ENCODE data around the gene PPIL1.
"Not testable (repeated sequence)": the region's sequence is repeated elsewhere in the genome, so short reads cannot be mapped to it uniquely, and the experiment has no call there.

The PPIL1 gene

DNA sequence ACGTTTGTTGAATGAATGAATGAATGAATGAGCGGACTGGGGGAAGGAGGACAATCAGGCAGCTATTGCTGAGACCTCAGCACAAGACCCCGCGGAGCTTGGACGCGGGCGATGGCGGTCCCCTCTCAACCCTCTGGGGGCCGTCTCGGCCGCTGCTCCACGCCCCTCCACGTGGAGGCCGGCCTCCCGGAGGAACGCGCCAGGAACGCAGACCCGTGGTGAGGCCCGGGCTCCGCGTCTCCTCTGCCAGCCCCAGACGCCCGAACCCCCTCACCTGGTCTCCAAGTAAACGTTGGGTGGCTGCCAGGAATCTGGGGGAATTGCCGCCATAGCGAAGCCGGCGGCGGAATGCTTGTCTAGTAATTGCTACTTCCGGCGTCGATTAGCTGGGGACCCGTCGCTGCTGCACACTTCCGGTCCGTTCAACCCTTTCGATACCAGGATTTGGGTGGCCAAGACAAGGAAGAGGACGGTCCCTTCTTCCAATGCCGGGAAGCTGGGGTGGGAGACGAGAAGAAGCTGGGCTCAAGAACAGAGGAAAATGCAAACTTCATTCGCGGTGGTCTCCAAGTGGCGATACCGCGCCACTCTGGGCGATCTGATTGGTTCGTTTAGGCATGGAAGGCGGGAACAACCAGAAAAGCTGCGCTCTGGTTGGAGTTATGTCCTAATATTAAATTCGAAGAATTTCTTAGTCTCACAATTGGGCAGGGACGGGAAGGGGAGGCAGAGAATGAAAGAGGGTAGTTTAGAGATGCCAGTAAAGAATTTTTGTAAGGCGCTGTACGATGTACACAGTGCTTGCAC is at the start of gene PPIL1:
Gene PPIL1 (minus strand): TSS at position 361 of the 807 bp plus-strand sequence. CDS start 31 bp downstream, at position 330.
- peak; percentile 76 for DNase-seq

DNA sequence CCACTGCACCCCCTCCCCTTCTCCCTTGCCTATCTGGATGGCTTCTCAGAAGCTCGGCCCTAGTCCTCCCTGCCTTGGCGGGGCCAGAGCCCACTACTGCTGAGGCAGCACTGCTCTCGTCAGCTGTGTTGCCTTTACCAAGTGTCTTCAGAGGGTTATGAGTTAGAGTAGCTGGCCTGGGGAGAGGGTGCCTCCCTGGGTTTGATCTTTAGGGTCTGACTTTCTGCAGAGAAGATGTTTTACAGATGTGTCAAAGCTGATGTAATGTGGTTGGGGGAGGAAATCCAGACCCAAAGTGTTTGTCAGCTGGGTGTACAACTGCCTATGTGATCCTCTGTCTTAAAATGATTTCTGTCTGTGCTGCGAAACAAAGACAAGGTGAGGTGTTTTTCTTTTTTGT is 49.5 kb upstream of the PPIL1 start:
- DNase-seq: no peak

DNA sequence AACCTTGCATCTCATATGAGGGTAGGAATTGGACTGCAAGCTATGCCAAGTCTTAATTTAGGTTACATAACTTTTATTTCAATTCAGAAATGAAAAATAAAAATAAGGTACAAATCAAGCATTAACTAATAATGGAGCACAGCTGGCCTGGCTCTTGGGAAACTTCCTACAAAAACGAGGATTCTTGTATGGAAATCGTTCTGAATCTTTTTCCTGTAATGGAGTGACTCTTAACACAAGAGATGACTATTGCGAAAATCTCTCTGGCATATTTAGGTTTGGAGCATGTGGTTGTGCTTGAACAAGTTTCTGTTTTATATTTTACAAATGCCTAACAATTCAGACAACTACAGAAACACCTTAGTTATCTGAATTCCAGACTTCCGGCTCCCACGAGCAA is 45.9 kb upstream of the PPIL1 start:
- DNase-seq: no peak

DNA sequence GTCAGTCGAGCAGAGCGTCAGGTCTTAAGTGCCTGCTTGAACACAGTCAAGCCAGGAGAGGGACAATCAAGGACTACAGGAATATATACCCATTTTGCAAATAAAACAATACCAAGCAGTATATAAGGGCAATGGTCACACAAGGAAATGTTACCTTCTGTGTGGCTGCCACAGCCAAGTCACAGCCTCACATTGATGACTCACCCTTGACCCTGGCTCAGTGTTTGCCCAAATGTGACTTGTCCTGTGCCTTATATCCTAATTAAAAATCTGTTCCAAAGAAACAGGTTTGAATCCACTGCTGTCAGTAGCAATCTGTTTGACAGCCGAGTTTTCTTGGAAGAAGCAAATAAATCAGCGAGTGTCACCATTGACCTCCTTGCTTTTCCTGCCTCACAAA is 45.4 kb upstream of the PPIL1 start:
- DNase-seq: no peak

DNA sequence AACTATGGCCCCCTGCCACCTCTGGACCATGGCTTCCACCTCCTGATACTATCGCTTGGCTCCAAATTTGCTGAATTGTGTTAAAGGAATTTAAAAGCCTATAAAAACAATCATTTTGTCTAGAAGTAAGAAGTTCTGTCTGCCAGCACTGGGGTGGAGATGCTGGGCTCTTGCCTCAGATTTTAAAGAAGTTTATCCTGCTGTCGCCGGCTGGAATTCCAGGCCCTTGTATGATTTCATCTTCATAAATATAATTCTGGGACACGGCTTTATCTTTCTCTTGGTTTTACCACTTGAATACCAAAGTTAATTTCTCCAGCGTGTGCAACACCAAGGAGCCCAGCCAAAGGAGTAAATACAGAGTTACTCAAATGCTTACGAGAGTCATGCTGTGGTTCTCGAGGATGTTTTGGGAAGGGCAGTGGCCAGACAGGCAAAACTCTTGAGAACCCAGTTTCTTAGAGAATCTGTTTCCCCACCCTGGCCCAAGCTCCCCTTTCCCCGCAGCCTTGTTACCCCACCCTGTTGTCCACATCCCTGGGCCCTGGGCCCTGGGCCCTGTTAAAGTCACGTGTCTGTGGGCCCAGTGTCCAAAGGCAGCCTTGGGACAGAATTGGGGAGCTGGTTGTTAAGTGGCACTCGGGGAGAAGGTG is 43.1 kb upstream of the PPIL1 start:
- DNase-seq: no peak

DNA sequence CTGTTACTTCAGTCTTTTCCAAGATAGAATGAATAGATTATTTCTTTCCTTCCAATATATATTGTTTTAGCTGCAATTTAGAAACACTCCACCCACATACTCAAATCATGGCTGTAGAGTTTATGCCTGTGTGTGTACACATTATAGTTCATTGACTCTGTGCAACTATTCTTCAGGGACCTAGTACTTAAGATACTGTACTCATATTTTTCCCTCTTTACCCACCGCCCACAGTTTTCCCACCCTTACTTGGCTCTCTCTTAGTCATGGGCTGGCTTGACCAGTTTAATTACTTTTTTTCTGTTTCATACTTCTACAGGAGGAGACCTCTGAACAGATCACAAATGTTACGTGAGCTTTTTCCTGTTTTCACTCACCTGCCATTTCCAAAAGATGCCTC is 41.5 kb upstream of the PPIL1 start:
- no peak for DNase-seq

DNA sequence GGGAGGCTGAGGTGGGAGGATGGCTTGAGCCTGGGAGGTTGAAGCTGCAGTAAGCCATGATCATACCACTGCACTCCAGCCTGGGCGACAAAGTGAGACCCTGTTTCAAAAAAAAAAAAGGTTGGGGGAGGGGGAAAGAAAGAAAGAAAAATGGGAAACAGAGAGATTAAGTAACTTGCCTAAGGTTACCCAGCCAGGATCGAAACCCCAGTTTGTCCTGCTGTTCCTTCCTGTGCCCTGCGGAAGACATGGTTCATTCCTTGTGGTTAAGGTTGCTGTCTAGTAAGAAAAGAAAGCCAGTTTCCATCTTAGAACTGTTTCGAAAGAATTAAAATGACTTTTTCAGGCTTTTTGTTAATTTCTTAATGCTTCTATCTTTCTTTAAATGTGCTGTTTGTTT is 41.0 kb upstream of the PPIL1 start:
- DNase-seq: no peak

DNA sequence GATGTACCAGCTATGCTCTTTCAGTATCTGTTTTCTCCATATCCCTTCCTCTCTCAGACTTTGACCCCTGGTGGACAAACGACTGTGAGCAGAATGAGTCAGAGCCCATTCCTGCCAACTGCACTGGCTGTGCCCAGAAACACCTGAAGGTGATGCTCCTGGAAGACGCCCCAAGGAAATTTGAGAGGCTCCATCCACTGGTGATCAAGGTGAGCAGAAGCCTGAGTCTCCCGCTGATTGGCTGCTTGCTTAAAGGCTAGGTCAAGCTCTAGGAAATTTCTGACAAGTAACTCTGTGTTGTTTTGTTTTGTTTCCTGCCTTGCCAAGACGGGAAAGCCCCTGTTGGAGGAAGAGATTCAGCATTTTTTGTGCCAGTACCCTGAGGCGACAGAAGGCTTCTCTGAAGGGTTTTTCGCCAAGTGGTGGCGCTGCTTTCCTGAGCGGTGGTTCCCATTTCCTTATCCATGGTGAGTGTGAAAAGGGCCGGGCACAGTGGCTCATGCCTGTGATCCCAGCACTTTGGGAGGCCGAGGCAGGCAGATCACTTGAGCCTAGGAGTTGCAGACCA is 39.7 kb upstream of the PPIL1 start:
- no peak for DNase-seq

DNA sequence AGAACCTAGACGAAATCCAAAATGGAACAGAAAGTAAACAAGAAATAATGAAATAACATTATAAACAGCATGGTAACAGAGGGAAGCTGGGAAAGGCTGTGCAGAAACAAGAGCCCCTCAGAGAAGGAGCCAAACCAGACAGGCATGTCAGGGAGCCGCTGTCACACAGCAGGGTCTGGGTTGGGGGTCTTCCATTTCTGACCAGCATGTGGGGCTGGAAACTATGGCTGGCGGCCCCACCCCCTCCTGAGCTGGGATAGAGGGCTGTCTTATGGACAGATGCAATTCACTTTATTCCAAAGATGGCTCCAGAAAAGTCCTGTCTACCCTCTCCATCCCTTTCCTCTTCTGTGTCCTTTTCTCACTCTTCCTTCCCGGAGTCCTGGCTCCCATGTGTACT is 38.5 kb upstream of the PPIL1 start:
- no peak for DNase-seq

DNA sequence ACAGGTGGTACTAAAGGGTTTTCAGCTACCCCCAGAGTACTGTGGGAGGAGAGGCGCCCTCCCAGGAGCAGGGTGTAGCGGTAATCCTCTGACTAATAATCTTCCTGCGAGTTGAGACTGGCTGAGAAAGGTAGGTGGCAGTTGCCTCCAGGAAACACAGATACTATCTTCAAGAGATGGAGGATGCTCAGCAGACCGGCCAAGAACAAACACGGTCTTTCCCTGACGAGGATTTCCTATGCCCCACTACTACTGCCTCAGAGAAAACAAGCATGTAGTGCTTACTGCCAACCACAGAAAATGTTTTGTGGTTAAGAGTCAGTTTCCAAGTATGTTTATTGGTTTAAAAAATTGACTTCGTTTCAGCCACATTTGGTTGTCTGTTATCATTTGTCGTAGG is 38.0 kb upstream of the PPIL1 start:
- no peak for DNase-seq

DNA sequence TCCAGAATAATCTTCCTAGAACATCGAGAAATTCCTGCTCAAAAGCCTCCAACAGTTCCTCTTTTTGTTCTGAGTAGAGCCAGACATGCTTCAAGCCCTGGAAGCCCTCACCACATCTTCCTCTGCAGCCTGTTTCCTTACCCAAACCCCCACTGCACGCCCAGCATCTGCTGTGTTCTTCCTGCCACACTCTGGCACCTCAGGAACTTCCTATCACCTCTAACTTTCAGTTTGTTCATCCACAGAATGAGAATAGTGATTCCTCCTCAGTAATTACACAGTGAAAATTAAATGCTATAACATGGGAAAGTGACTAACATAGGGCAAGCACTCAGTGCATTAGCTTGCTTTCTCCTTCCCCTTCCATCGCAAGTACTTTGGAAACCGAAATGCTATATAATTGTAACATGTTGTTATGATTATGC is 37.4 kb upstream of the PPIL1 start:
- no peak for DNase-seq

DNA sequence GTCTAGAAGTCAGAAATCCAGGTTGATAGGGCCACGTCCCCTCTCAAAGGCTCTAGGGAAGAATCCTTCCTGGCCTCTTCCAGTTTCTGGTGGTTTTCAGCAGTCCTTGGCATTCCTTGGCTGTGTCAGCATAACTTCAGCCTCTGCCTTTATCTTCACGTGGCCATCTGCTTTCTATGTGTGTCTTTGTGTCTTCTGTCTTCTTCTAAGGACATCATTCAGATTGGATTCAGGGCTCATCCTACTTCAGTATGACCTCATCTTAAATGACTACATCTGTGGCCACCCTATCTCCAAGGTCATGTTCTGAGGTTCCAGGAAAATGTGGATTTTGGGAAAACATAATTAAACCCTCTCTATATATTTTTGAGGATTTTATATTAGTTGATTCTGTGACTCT is 34.1 kb upstream of the PPIL1 start:
- no peak for DNase-seq

DNA sequence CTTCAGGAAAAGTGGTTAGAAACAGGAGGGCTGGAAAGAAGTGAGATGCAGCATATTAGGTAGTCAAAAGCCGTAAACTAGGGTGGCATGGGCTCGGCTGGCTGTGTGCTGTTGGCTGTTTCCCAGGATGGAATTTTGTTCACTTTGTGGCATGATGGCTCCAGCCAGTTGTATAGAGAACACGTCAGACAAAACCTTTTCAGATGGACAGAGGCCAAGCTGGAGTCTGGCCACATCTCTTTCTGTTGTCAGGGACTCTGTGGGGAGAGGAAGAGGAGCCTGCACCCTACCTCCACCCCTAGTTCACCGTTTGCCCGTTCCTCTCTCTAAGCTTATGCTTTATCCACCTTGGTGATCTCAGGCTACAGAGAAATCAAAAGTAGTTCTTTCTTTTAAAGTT is 33.2 kb upstream of the PPIL1 start:
- DNase-seq: no peak

DNA sequence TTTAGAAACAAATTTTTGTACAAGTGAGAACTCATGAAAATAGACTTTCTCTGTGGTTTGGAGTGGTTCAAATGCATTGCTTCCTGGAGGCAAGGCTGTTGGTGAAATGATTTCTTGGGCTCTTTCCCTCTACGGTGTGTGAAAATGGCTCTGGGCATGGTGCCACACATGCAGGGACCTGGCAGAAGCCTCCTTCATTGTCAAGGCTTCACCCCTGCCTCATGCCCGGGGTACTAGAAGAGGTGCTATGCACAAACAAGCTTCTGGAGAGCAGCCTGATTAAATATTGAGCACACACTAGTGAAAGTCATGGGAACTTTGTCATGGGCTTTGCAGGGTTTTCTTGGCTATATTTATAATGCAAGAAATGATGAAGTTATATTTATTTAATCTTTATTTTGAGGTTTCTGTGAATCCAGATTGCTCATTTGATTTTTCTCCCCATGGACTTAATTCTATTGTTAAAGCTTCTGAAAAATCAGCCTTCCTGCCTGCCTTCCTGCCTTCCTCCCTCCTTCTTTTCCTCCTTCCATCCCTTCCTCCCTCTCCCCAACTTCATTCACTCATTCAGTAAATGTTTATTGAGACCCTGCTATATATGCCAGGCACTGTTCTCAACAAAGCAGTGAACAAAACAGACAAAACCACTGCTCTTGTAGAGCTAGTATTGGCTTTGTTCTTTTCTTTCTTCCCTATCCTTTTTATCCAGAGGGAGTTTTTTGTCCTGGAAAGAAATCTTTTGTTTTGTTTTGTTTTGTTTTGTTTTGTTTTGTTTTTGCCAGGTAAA is 32.1 kb upstream of the PPIL1 start:
- DNase-seq: no peak

DNA sequence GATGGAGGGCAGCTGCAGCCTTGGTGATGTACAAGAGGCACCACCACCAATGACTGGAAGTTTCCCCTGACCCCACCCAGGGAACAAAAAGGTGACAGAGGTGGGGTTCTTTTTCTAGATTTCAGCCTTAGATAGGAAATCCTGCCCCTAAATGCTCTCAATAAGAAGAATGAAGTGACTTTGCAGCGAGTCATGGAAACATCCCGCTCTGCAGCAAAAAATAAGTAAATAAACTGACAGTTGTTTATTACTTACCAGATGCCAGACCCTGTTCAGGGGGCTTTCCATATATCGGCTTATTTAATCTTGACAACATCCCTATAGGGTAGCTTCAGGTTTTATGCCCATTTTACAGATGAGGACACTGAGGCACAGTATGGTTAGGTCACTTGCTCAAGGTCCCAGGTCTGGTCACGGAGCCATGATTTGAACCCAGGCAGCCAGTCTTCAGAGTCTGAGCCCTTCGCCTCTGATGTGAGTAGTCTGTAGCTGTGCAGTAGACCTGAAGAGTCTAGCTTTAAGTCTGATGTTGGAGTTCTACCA is 30.3 kb upstream of the PPIL1 start:
- DNase-seq: no peak

DNA sequence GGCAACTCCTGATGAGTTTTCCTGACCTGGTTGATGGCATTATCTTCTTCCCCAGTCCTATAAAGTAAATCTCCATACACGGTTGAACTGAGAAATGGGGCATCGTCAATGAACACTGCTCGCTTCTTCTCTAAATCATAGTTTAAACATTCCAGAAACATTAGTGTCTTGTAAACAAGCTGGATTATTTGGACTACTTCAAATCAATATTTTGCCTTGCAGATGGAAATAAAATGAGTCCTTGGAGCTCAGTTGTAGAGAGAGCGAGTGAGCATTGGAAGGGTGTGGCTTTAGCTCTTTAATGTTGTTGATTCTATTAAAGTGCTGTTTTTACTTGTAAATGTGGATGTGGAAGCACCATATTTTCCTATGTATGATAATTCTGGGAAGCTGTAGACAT is 29.5 kb upstream of the PPIL1 start:
- DNase-seq: no peak

DNA sequence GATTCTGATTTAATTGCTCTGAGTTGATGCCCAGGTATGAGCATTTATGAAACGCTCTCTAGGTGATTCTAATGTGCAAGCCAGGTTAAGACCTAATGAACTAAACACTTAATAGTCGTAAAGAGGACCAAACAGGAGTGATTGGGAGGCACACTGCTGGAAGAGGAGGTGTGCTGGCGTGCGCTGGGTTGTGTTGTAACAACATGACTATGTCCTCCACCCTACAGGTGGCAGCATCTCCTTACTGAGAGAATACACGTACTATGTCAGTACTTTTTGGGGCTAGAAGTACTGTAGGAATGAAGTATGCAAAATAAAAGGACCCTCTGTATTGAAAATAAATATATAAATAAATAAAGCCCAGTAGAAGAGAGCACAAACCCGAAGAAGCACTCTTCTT is 23.0 kb upstream of the PPIL1 start:
- DNase-seq: no peak

DNA sequence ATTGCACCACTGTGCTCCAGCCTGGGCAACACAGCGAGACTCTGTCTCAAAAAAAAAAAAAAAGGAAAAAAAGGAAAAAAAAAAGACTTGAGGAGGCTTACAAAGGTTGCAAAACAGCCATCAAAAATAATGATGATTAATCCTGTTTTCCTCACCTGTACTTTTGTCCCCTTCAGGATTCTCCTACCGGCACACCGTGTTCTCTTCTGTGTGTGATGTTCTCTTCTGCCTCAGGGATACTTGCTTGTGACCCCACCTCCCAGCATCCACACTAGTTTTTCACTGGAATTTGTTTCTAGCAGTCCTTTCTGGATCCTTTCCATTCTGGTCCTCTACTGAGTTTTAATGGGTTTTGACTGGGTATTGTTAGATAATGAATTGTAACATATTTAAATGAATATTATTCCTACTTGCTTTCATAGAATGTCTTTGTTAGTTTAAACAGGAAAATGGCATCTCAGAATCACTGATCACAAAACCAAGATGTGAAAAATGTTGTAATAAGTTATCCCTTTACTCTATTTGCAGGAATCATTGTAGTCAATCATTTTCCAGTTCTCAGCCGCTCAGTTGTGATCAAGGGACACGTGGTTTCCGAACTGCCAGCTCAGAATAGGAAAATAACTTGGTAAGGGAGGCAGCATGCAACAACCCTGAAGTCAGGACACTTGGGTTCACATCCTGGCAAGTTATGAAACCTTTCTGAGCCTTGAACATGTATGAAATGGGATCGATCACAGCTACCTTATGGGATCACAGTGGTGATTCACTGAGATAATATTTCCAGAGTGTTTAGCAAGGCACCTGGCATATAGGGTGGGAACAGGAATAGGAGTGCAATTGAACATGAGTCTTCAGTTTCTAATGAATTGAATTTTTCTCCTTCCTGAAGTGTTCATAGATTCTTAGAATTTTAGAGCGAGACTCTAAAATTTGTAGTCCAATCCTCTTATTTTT is 19.7 kb upstream of the PPIL1 start:
- DNase-seq: no peak

DNA sequence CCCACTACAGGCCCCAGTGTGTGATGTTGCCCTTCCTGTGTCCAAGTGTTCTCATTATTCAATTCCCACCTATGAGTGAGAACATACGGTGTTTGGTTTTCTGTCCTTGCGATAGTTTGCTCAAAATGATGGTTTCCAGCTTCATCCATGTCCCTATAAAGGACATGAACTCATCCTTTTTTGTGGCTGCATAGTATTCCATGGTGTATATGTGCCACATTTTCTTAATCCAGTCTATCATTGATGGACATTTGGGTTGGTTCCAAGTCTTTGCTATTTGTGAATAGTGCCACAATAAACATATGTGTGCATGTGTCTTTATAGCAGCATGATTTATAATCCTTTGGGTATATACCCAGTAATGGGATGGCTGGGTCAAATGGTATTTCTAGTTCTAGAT is 16.6 kb upstream of the PPIL1 start:
- DNase-seq: not testable (repeated sequence)

DNA sequence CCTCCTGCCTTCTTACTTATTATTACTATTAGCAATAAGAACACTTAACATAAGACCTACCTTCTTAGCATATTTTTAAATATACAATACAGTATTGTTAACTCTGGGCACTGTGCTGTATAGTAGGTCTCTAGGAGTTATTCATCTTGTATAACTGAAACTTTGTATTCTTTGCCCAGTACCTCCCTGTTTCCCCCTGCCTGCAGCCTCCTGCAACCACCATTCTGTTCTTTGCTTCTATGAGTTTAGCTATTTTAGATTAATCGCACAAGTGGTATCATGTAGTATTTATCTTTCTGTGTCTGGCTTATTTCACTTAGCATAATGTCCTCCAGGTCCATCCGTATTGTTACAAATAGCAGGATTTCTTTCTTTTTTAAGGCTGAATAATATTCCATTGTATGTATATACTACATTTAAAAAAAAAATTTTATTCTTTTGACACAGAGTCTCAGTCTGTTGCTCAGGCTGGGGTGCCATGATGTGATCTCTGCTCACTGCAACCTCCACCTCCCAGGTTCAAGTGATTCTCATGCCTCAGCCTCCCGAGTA is 15.6 kb upstream of the PPIL1 start:
- DNase-seq: no peak

DNA sequence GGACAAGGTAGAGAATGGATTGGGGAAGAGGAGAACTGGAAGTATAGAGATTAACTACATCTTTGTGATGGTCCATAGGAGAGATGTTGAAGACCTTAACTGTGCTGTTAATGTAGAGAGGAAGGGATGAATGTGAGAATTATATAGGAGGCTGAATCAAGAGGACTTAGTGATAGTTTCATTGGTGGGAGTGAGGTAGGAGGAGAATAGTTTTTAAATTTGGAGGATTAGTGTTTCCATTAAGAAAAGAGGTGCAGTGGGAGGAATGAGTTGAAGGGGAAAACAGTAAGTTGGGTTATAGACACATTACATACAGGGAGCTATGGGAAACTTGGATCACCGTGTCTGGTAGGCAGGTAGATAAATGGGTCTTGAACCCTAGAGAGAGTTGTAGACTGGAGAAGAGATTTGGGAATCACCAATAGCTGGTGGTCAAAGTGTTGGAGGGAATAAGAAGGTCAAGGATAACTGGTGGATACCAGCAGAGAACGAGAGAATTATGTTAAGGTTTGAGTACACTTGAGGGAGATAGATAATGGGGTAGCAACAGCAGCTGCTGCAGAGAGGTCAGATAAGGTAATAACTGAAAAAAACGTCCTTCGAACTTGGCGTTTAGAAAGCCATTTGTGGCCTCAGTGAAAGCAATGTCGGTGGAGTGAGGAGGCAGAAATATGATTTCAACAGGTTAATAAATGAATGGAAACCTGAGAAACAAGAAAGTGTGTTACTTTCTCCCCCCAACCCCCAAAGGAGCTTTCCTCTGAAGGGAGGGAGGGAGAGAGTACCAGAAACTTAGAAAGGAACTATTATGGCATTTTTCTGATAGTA is 14.3 kb upstream of the PPIL1 start:
- DNase-seq: no peak

Data from NCI-H1417 treated with DMSO at 0.1 percent for 48 hours (cell line).